Body of pancreas (tissue), 4 donors: ENCODE results near the gene KRTAP5-8.

ENCODE experiments used
- CTCF ChIP-seq, 7 experiments: fragments of 450-650 bp in 4 of 7; fragments of 200-600 bp in 3 of 7; sonication (generic) in 3 of 7; IDR thresholded peaks; one replicate each; pipeline ENCODE4 v1.5.1; 2016 to 2019; ENCODE audit warnings: antibody characterized with exemption in 7 of 7
- POLR2A ChIP-seq, 3 donors: fragments of 450-650 bp; IDR thresholded peaks; one replicate each; pipeline ENCODE4 v1.6.1; 2016; ENCODE audit warnings: antibody characterized with exemption in 3 of 3, mild to moderate bottlenecking in 2 of 3

DNA sequence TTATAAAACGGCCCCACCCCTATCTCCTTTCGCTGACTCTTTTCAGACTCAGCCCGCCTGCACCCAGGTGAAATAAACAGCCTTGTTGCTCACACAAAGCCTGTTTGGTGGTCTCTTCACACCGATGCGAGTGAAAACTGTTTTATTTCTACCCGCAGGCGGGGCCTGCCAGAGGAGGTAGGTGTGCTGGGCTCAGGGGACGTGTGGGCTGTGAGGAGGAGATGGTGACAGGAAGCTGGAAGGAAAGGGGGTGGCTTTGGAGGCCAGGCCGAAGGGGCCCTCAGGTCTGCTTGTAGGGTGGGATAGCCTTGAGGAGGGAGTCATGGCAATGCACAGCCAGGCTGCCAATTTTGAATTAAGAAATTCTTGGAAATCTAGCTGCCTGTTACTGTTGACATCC, 32.0 kb upstream of the KRTAP5-8 start:
- no peak for TF ChIP-seq CTCF (IDR thresholded peaks at IDR 0.05)
- TF ChIP-seq POLR2A (IDR thresholded peaks at IDR 0.05) = no peak
